ENCODE measurements around the gene KIAA1614.

KIAA1614 gene

DNA sequence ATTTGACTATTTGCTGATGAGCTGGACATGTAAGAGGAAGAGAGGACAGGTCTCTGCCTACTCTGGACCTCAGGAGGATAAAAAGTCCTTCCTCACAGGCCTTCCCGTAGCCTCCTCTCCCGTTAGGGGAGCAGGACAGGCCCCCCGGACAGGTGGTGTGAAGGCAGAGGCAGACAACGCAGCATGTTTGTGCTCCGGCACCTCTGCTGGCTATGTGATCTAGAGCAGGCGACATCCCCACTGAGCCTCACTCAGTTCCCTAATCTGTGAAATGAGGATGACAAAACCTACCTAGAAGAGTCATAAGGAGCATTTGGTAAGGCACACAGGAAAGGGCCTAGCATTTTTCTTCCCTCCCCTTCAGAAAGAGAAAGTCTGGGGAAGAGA lies 34.8 kb downstream of the KIAA1614 start:
- no peak overlapping the region for H3K4me3 ChIP-seq (ENCODE audit: low read depth, low read length)
- DNase-seq (ENCODE audit: low read depth): no peak
- TF ChIP-seq, protein P1, sequence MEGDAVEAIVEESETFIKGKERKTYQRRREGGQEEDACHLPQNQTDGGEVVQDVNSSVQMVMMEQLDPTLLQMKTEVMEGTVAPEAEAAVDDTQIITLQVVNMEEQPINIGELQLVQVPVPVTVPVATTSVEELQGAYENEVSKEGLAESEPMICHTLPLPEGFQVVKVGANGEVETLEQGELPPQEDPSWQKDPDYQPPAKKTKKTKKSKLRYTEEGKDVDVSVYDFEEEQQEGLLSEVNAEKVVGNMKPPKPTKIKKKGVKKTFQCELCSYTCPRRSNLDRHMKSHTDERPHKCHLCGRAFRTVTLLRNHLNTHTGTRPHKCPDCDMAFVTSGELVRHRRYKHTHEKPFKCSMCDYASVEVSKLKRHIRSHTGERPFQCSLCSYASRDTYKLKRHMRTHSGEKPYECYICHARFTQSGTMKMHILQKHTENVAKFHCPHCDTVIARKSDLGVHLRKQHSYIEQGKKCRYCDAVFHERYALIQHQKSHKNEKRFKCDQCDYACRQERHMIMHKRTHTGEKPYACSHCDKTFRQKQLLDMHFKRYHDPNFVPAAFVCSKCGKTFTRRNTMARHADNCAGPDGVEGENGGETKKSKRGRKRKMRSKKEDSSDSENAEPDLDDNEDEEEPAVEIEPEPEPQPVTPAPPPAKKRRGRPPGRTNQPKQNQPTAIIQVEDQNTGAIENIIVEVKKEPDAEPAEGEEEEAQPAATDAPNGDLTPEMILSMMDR (conservative IDR thresholded peaks at IDR 0.05; ENCODE audit: low read depth, low read length): no peak

DNA sequence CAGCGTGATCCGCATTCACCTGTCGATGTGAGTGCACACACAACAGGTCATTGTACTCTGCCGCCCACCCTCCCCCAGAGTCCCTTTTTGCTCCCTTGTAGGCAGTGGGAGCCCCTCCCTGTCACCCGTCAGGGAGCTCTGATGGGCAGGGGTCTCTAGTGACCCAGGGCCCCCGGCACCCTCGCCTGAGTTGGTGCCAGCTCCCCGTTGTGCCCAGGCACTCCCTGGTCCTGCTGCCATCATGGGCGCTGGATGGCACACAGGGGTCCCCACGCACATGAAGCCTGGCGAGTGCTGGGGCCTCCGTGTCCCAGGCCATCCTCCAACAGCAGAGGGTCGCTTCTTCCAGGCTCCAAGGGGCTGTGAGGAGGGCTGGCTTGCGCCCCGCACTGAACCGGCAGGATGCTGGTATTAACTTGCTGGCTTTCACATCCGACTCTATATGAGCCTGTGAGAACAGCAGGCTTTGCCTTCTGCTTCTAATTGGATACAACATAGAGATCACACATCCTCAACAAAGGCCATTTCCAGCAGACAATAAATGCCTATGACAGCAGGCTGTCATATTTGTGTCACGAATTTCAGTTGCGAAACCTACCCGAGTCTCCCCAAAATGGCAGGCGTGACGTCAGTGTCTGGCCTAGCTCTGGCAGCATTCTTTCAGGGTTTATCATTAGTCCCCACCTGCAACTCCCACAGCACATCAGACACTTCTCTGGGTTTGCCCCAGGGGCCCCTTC lies 35.4 kb downstream of the KIAA1614 start:
- no peak for DNase-seq (ENCODE audit: low read depth)
- no peak overlapping the region for H3K4me3 ChIP-seq (ENCODE audit: low read depth, low read length)
- TF ChIP-seq, protein P1 (conservative IDR thresholded peaks at IDR 0.05; ENCODE audit: low read depth, low read length): no peak

DNA sequence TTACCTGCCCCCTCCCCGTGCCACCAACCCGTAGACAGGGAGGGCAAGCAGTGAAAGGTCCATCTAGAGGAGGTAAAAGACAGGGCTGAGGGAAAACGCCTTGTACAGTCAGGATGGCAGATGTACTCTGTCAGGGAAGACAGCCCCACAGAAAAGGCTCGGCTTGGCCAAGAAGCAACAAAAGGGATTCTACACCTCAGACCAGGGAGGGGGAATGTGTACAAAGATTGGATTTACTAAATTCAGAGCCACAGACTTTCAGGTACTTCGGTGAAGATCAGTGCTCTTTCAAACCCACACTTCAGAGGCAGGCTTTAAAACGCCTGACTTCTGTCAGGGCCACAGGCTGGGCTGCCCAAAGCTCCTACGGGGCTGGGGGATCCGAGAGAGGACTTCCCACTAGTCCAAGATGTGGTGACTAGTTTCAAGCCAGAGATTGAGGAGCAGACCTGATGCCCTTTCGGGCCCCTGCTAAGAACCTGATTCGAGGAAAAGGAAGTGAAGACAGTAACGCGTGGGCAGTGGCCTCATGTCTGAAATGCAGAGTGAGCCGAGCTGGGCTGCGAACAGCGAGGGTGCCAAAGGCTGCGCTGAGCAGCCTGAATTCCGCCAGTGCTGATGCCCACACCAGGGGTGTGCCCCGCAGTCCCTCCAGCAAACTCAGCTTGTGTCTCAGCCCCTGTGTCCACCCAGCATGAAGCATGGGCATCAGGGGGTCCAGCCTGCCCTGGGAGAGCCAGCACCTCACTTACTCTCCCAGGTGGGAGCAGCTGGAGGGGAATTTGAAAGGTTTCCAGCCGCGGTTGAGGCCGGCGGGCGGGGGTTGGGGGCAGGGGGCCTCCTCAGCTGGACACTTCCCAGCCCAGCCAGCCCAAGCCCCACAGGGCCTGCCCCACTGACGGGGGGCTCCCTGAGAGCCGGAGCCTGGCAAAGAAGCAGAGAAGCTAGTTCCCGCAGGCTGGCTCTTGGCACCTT lies 36.2 kb downstream of the KIAA1614 start:
- no peak for DNase-seq (ENCODE audit: low read depth)
- TF ChIP-seq, protein P1 (conservative IDR thresholded peaks at IDR 0.05; ENCODE audit: low read depth, low read length): no peak
- no peak overlapping the region for H3K4me3 ChIP-seq (ENCODE audit: low read depth, low read length)

DNA sequence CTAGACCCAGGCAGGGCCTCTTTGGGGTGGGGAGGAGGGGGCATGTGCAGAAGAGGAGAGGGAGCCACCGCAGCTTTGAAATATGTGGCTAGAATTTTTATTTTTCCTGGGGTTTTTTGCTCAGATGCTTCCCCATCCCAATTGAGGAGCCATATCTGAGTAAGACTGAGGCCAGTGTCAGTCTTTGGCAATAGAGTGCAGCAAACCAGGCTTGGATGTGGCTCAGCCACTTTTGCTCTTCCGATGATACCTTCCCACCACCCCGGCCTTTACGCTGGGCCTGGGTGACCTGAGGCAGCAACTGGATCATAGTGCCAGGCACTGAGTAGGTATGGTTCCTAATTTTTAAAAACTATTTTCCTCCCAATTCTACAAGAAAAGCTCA lies 36.9 kb downstream of the KIAA1614 start:
- TF ChIP-seq, protein P1 (conservative IDR thresholded peaks at IDR 0.05; ENCODE audit: low read depth, low read length): no peak
- H3K4me3 ChIP-seq (ENCODE audit: low read depth, low read length): no peak overlapping the region
- DNase-seq (ENCODE audit: low read depth): no peak

DNA sequence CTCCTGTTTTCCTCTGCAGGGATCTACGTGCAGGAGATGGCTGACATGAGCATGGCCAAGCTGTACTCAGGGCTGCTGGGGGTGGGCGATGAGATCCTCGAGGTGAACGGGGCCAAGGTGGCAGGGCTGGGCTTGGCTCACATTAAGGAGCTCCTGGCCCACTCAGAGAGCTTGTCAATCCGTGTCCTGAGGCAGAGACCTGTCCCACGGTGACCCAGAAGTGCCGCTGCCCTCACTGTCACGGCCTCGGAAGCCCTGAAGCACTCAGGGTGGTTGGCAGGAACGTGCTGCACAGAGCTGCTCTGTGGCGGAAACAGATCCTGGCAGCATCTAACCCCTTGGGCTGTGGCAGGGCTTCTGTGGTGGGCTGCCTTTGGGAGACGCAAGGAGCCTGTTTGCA lies 37.6 kb downstream of the KIAA1614 start:
- no peak for DNase-seq (ENCODE audit: low read depth)
- TF ChIP-seq, protein P1 (conservative IDR thresholded peaks at IDR 0.05; ENCODE audit: low read depth, low read length): no peak
- H3K4me3 ChIP-seq (ENCODE audit: low read depth, low read length): no peak overlapping the region

DNA sequence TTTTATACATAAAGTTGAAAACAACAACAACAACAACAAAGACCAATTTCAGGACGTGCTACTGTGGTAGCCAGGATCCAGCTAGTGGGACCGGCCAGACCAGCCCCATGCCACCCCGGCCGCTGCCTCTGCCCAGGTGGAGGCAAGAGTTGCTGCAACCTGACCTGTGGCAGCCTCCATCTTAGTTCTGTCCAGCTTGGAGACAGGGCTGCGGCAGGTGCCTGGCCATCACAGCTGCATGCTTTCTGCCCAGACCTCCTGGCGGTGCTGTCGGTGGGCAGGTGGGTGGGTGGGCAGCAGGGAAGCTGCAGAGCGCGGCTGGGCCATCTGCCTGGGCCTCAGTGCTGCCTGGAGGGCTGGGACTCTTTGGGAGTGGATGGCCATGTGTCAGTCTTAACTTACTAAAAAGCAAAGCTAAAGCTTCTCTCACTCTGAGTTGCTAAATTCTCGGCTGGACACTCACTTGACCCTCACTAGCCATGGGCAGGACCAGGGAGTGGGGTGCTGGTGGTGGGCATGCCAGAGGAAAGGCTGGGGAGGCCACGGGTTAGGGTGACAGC lies 38.6 kb downstream of the KIAA1614 start:
- TF ChIP-seq, protein P1 (conservative IDR thresholded peaks at IDR 0.05; ENCODE audit: low read depth, low read length): no peak
- DNase-seq (ENCODE audit: low read depth): no peak
- H3K4me3 ChIP-seq (ENCODE audit: low read depth, low read length): no peak overlapping the region

All from choroid plexus epithelial cell (primary cell).